Measurements from ENCODE around the gene CD248.
A peak's percentile ranks its signal among the peaks of the same experiment; 100 is the strongest.

CD248 gene

DNA sequence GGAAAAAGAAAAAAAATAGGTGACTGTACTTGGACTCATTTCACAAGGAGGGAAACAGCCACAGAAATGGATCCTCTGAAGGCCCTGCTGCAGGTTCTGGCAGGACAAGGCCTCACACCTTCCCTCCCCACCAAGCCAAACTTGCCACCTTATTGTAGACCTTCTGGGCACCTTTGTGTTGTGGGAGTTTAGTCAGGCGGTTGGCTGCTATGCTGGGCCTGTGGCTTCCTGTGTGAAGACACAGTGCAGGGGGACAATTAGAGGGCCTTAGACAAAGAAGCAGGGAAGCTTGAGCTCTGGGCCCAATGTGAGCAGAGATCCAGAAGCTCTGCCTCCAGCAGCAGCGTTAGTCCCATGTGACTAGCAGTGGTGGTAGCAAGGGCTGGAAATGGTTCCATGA lies 44.2 kb downstream of the CD248 start:
- no peak for FAIRE-seq

DNA sequence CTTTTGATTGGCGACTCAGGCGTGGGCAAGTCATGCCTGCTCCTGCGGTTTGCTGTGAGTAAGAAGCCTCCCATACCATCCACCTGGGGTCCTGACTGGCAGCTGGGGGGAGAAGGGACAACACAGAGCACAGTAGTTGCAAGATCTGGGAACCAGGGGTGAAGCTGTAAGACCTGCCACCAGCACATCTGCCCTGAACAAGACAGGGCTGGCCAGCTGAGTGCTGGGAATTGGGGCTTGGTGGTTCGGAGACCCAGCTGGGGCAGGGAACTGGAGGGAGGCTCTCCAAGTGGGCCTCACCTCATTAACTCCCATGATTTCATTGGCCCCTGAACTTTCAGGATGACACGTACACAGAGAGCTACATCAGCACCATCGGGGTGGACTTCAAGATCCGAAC lies 45.0 kb downstream of the CD248 start:
- FAIRE-seq: no peak

DNA sequence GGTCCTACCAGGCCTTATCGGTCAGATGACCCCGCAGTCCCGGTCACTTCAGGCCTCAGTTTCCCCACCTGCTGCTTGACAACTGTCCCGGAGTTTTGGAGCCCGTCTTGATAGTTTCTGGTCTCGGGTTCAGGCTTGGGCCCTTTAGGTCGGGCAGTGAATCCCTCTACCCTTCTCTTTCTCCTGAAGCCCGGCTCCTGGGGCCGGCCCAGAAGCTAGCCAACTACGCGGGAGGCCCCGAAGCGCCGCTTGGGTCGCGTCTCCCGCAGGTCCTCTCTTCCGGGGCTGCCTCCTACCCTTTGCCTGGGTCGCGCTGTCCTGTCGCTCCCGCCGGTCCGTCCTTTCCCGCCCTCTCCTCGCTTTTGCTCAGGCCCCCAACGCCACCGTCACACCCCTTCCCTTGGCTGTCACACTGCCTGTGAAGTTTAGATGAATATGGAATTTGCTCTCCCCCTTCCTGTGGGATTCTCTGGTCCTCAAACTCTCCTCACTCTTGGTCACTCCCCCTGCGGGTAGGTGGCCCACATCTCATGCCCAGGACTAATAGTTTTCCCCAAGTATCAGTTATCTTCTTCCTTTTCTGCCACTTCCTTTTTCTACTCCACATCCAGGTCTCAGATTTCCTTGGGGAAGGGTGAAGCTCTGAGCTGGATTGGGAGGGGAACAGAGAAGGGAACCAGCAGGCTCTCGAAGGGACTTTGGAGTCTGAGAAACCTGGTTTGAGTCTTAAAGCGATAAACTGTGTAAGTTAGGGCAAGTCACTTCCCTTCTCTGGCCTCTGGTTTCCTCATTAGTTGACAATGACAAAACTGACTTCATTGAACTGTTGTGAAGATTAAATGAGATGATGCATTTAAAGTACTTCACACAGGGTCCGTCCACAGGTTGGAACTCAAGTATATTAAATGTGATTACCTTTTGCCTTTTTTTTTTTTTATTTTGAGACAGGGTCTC lies 47.6 kb downstream of the CD248 start:
- FAIRE-seq: no peak

DNA sequence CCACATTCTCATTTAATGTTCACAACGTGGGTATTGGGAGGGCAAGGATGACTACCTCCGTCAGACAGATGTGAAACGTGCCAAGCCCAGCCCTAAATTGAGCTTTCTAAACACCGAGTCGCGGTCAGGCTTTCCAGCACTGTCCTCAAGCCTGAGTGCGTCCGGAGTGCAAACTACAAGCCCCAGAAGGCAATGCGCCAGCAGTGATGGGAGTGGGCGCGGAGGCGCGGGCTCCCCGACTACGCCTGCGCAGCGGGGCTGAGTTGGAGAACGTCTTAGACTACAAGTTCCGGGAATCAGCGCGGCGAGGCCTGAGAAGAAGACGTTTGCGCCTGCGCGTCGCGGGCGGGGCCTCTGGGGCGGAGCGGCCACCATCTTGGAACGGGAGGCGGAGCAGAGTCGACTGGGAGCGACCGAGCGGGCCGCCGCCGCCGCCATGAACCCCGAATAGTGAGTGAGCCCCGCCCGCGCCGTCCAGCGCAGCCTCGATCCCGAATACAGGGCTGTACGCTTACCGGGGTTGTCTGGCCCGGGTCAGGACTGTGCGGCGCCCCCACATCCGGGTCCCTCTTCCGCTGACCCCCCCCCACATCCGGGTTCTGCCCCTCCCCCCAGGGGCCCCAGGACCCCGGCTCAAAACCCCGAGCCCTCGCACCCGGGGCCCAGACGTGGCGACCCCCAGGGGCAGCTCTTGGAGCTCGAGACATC lies 48.4 kb downstream of the CD248 start, which contains the start of gene RAB1B:
TSS of gene RAB1B (plus strand) at position 396 of the 708 bp plus-strand sequence. CDS start at position 437, 41 bp downstream.
- peak; percentile 90 for FAIRE-seq

DNA sequence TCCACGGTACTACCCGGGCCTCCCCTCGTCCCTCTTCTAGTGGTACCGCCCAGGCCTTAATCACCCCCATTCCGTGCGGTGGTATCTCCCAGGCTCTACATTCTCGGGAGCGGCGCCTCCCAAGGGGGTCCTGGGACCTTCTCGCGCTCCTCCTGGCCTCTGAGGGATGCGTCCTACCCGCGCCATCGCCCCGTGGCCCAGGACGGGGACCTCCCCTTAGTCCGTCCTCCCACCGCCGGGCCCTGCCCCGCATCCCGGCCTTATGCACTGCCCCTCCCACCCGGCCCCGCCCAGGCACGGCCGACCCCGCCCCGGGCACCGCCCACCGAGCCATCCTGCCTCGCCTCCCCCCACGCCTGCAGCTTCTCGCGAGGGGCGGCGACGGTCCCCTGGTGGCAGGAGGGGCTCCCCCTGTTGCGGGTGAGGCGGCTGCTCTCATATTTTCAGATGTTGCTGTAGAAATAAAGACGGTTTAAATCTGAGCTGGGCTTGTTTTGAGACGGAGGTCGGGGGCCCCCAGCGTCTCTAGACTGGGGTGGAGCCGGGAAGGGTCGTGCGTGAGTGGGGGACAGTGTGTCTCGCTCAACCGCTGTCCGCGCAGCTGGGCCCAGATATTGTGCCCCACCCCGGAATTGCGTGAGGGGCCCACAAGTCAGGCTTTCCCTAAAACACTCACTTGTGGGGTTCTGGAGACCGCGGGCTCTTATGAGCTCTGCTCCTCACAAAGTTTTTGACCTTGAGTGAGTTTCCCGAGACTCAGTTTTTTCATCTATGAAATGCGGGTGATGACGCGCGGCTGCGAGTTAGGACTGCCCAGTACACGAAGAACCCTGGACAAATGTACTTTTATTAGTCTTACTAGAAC lies 49.2 kb downstream of the CD248 start:
- FAIRE-seq: no peak

DNA sequence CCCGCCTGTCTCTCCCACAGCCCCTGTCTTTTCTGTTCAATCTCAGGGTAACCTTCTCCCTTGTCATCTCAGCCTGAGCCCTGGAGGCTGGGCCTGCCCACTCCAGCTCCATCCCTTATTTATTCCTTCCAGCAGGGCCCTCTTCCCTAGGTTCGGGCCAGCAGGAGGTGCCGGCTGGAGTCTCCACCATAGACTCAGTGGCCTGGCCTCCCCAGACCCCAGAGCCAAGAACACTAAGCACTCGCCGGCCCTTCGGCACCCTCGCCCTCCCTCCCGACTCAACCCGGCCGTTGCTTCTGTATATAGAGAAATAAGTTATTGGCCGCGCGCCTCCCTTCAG lies 49.8 kb downstream of the CD248 start:
- no peak for FAIRE-seq

DNA sequence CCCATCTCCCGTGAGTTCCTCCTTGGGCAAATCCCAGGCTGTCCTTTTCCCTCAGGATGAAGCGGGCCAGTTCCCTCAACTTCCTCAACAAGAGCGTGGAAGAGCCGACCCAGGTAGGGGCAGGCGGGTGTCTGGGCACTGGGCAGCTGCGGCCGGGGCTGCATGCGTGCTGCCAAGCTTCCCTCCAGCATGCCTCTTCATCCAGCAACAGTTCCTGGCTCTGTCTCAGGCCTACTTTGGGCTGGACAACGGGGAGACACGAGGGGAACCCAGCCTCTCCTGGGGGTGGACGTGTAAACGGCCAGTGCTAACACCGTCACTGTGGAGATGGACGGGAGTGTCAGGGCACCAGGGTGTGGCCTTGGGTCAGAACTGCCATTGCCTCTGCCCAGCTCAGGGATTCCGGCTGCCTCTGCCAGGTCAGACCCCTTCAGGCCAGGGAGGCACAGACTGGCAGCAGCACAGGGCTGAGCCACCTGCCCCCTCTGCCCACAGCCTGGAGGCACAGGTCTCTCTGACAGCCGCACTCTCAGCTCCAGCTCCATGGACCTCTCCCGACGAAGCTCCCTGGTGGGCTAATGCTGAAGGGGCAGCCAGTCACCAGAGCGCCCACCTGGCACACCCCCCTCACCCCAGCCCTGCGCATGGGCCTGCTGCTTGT lies 50.3 kb downstream of the CD248 start:
- FAIRE-seq: no peak

DNA sequence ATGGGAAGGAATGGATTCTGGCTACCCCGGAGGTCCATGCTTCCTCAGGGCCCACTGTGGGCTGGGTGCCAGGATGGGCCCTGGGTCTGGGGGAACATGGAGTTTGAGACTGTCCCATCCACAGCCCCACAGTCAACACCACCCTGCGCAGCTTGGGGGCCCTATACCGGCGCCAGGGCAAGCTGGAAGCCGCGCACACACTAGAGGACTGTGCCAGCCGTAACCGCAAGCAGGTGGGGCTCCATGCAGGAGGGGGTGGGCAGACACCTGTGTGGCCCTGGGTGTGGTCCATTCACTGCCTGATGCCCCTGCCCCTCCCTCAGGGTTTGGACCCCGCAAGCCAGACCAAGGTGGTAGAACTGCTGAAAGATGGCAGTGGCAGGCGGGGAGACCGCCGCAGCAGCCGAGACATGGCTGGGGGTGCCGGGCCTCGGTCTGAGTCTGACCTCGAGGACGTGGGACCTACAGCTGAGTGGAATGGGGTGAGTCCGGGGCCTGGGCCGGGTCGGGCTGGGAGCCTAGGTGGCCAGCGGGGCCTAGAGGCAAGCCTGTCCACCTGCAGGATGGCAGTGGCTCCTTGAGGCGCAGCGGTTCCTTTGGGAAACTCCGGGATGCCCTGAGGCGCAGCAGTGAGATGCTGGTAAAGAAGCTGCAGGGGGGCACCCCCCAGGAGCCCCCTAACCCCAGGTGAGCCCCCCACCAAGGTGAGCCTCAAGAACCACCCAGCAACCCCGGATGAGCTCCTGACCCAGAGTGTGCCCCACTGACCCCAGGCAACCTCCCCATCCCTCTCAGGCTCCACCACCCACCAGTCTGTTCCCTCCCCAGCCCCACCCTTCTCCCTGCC lies 51.1 kb downstream of the CD248 start:
- FAIRE-seq: no peak

DNA sequence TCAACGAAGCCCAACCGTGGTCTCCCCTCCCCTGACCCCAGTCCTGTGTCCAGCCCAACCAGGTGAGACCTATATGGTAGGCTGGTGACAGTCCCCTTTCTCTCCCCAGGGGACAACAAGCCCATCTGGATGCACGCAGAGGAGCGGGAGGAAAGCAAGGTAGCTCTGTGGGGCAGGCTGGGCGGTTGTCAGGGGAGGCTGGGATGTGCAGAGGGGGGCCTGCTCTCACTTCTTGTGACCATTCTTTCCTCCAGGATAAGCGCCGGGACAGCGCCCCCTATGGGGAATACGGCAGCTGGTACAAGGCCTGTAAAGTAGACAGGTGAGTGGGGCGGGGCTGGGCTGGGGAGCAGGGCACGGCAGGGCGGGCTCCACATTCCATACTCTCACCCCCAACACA lies 51.9 kb downstream of the CD248 start:
- no peak for FAIRE-seq
